K562 (cell line): ENCODE measurements around the gene CASD1.

Experiments used
- BACH1 ChIP-seq: fragments of 200-800 bp; sonication (Bioruptor generic); IDR thresholded peaks from 2 replicates; pipeline ENCODE4 v1.6.1; 2016; ENCODE audit warnings: missing genetic modification characterization, missing compliant biosample characterization
- CEBPB ChIP-seq: fragments of 450-650 bp; IDR thresholded peaks from 2 replicates; pipeline ENCODE4 v1.6.1; 2016; ENCODE audit warnings: missing genetic modification characterization, missing compliant biosample characterization
- CTCF ChIP-seq, 3 experiments: IDR thresholded peaks in 2 of 3; conservative IDR thresholded peaks in 1 of 3; 2 replicates each; pipeline ENCODE4 v1.5.1; 2011 to 2012; ENCODE audit warnings: low read length in 3 of 3, mild to moderate bottlenecking in 3 of 3, control low read depth in 2 of 3, improper control_type of control experiment in 1 of 3, inconsistent platforms in 1 of 3, low read depth in 1 of 3, mixed read lengths in 1 of 3, moderate library complexity in 1 of 3; ENCODE audit not compliant: insufficient read depth in 2 of 3
- DNMT1 ChIP-seq: fragments of 450-650 bp; IDR thresholded peaks from 2 replicates; pipeline ENCODE4 v1.6.1; 2016; ENCODE audit warnings: antibody characterized with exemption, mild to moderate bottlenecking
- GATA2 ChIP-seq: sonication (generic); formaldehyde crosslinking; IDR thresholded peaks from 2 replicates; pipeline ENCODE4 v1.4.0; 2020; ENCODE audit warnings: mild to moderate bottlenecking, missing genetic modification reagents
- PTTG1 ChIP-seq: fragments of 450-650 bp; IDR thresholded peaks from 2 replicates; pipeline ENCODE4 v1.6.1; 2016; ENCODE audit warnings: low read depth, mild to moderate bottlenecking, missing genetic modification characterization, missing compliant biosample characterization
- RAD21 ChIP-seq, 2 experiments: fragments of 250-450 bp in 1 of 2; fragments of 450-650 bp in 1 of 2; sonication (Bioruptor Pico) in 1 of 2; formaldehyde crosslinking in 1 of 2; IDR thresholded peaks in 1 of 2; conservative IDR thresholded peaks in 1 of 2; 2 replicates each; pipeline versions ENCODE4 v1.4.0 to v1.8.0; 2020 to 2022; ENCODE audit warnings: mild to moderate bottlenecking in 2 of 2, moderate library complexity in 1 of 2
- RUNX1 ChIP-seq: sonication (generic); IDR thresholded peaks from 2 replicates; pipeline ENCODE4 v1.6.1; 2016; ENCODE audit warnings: antibody characterized with exemption, low read depth
- SMC3 ChIP-seq: conservative IDR thresholded peaks from 2 replicates; pipeline ENCODE4 v1.6.1; 2011; ENCODE audit warnings: low read depth, low read length, improper control_type of control experiment; ENCODE audit not compliant: insufficient read depth
- THRA ChIP-seq: fragments of 450-650 bp; IDR thresholded peaks from 2 replicates; pipeline ENCODE4 v1.6.1; 2017; ENCODE audit warnings: mild to moderate bottlenecking, moderate library complexity
- TOE1 ChIP-seq, 2 experiments: fragments of 450-650 bp in 1 of 2; sonication (generic) in 1 of 2; formaldehyde crosslinking in 1 of 2; IDR thresholded peaks; 2 replicates each; pipeline versions ENCODE4 v1.7.1 to v1.8.0; 2016 to 2022; ENCODE audit warnings: borderline replicate concordance in 2 of 2, mild to moderate bottlenecking in 2 of 2, antibody characterized with exemption in 1 of 2, inconsistent platforms in 1 of 2, low read depth in 1 of 2, missing genetic modification reagents in 1 of 2, moderate library complexity in 1 of 2
- TSC22D4 ChIP-seq: fragments of 450-650 bp; IDR thresholded peaks from 2 replicates; pipeline ENCODE4 v1.6.1; 2016; ENCODE audit warnings: missing genetic modification characterization, missing biosample characterization, control low read depth
- U2AF2 ChIP-seq: fragments of 200-400 bp; formaldehyde crosslinking; optimal IDR thresholded peaks from 2 replicates; pipeline ENCODE3; 2017; ENCODE audit warnings: low read depth, mild to moderate bottlenecking, low read length
- ZBTB8A ChIP-seq: fragments of 450-650 bp; IDR thresholded peaks from 2 replicates; pipeline ENCODE4 v1.6.1; 2018; ENCODE audit warnings: mild to moderate bottlenecking, moderate library complexity; ENCODE audit not compliant: partially characterized antibody

- TF ChIP-seq CTCF (IDR thresholded peaks at IDR 0.05 in 2 of 3, conservative IDR thresholded peaks at IDR 0.05 in 1 of 3; ENCODE audit: insufficient read depth in 2 of 3, low read depth in 1 of 3, low read length in 3 of 3) (no peak), DNMT1 (no peak), SMC3 (no peak), RUNX1 (no peak), RAD21 (CRISPR knock-in tag; conservative IDR thresholded peaks at IDR 0.05 in 1 of 2, IDR thresholded peaks at IDR 0.05 in 1 of 2) (no peak), GATA2 (no peak), BACH1 (tag) (no peak), ZBTB8A (no peak), CEBPB (tag) (no peak), THRA (no peak), TSC22D4 (tag) (no peak), U2AF2 (no peak), TOE1 (IDR thresholded peaks at IDR 0.05; ENCODE audit: borderline replicate concordance) (no peak), TOE1 (CRISPR knock-in tag; IDR thresholded peaks at IDR 0.05; ENCODE audit: borderline replicate concordance, low read depth) (no peak), PTTG1 (tag) (no peak)
Measured at GRCh38 chr7:94567396-94567795, 57.8 kb downstream of the CASD1 start.
